ENCODE data around the gene CAPN1. TPM values are rescaled to one million over a fixed set of nuclear protein-coding genes. Genes with fewer than 3 reads are reported as not detected.

The CAPN1 gene
- total and polyA plus RNA-seq, 8 donors: 80.5 to 248 (median 88.0) TPM

DNA sequence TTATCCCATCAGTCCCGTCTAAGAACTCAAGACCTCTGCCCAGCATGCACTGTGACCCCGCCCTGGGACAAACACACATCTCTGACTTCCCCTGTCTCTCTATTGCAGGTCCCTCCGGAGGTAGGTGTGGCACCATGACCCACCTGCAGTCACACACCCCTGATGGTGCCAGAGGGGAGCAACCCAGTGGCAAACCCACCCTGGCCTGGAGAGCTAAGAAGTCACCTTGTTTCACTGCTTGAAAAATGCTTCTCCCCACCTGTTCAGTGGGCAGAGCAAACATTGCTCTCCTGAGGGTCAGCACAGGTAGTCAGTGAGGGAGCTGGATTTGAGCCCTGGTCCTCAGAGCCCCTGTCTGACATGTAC is 23.9 kb downstream of the CAPN1 start:
- Histone ChIP-seq H3K27ac (no peak overlapping the region), H3K9me3 (no peaks in the 10 kb centered on the region), H3K4me3 (no peak overlapping the region), H3K27me3 (no peaks in the 10 kb centered on the region), H3K4me1 (peaks cover 2 to 20% of the 10 kb centered on the region in 2 donors), H3K36me3 (peaks cover 0 to 99% of the 10 kb centered on the region in 2 donors)
- no peak for ATAC-seq
- intact Hi-C loops (cut with DNase I): no loop called here
- TF ChIP-seq CTCF (IDR thresholded peaks at IDR 0.05): no peak
- no peak for DNase-seq

- H3K4me1 ChIP-seq: peaks cover 2 to 20% of the 10 kb centered on the region in 2 donors
- H3K27ac ChIP-seq: no peak overlapping the region
- intact Hi-C loops (cut with DNase I): no loop called here
- H3K27me3 ChIP-seq: no peaks in the 10 kb centered on the region
- no peaks in the 10 kb centered on the region for H3K9me3 ChIP-seq
- H3K36me3 ChIP-seq: peaks cover 0 to 99% of the 10 kb centered on the region in 2 donors
- DNase-seq: no peak
- H3K4me3 ChIP-seq: no peak overlapping the region
- no peak for ATAC-seq
- no peak for TF ChIP-seq CTCF (IDR thresholded peaks at IDR 0.05)
Observed at GRCh38 chr11:65206441-65206841, 24.7 kb downstream of the CAPN1 start.

DNA sequence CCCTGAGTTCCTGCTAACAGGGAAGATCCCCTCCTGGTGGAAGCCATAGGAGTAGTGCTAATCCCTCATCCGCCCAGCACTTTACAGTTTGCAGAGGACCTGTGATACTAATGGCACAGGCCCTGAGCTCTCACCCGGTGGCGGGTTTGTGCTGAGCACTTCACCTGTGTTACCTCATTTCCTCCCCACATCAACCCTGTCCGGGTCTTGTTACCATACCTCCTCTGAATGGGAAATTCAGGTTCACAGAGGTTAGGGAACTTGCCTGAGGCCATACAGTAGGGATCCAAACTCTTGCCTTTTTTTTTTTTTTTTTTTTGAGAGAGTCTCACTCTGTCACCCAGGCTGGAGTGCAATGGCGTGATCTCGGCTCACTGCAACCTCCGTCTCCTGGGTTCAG is 25.2 kb downstream of the CAPN1 start:
- no peak for DNase-seq
- Histone ChIP-seq H3K36me3 (peaks cover 0 to 100% of the 10 kb centered on the region in 2 donors), H3K27ac (no peak overlapping the region), H3K4me1 (peaks cover 2 to 20% of the 10 kb centered on the region in 2 donors), H3K4me3 (no peak overlapping the region), H3K9me3 (no peaks in the 10 kb centered on the region), H3K27me3 (no peaks in the 10 kb centered on the region)
- TF ChIP-seq CTCF (IDR thresholded peaks at IDR 0.05): no peak
- intact Hi-C loops (cut with DNase I): no loop called here
- ATAC-seq: no peak

DNA sequence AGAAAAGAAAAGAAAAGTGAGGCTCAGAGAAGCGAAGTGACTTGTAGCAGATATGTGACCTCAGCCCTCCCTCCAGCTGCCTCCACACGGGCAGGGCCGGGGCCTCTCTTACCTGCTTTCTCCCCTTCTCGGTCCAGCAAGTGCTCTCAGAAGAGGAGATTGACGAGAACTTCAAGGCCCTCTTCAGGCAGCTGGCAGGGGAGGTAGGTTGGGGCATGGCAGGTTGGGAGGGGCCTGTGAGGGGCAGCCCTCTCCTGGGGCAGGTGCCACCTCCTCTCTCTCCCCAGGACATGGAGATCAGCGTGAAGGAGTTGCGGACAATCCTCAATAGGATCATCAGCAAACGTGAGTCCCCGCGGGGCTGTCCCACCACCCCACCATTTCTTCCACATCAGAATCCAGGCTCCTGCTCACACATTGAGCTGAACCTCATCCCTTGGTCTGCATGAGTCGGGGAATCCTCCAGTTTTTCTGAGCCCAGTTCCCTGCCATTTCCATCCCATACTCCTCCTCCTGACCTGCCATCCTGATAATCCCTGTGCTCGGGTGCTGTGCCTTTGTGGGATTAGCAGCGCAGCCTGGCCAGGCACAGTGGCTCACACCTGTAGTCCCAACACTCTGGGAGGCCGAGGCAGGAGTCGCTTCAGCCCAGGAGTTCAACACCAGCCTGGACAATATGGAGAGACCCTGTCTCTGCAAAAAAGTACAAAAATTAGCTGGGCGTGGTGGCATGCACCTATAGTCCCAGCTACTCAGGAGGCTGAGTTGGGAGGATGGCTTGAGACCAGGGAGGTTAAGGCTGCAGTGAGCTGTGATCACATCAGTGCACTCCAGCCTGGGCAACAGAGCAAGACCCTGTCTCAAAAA is 26.4 kb downstream of the CAPN1 start:
- Histone ChIP-seq H3K4me3 (no peak overlapping the region), H3K27ac (peak overlapping the region in 1 of 2 donors; percentile 63), H3K36me3 (peaks cover 0 to 96% of the 10 kb centered on the region in 2 donors), H3K4me1 (peaks cover 2 to 22% of the 10 kb centered on the region in 2 donors), H3K27me3 (no peaks in the 10 kb centered on the region), H3K9me3 (no peaks in the 10 kb centered on the region)
- TF ChIP-seq CTCF (IDR thresholded peaks at IDR 0.05): no peak
- intact Hi-C loops (cut with DNase I): no loop called here
- ATAC-seq: peak; percentile 74
- peak in 1 of 4 donors; percentile 65 for DNase-seq

GRCh38 chr11:65208785-65209710 is 27.3 kb downstream of the CAPN1 start:
- no peaks in the 10 kb centered on the region for H3K27me3 ChIP-seq
- H3K4me3 ChIP-seq: no peak overlapping the region
- H3K27ac ChIP-seq: peak overlapping the region in 1 of 2 donors; percentile 63
- TF ChIP-seq CTCF (IDR thresholded peaks at IDR 0.05): peak in 1 of 2 donors; percentile 24
- DNase-seq (no peak), ATAC-seq (peak; percentile 57)
- H3K4me1 ChIP-seq: peaks cover 2 to 30% of the 10 kb centered on the region in 2 donors
- intact Hi-C loops (cut with DNase I): no loop called here
- peaks cover 0 to 87% of the 10 kb centered on the region in 2 donors for H3K36me3 ChIP-seq
- H3K9me3 ChIP-seq: no peaks in the 10 kb centered on the region

Measured in left lung (tissue), 10 donors.